Caco-2 (cell line): ENCODE measurements around the gene OR6B2. TPM values are rescaled to one million over a fixed set of nuclear protein-coding genes. Genes with fewer than 3 reads are reported as not detected.

ENCODE experiments used
- BruUV-seq: library from RNA; stranded (reverse); fragments of 400-500 nt; replicated peaks from 2 replicates; lab custom pipeline; 2021; lab: Mats Ljungman, UMichigan
- CTCF ChIA-PET: fragments of 300-600 bp; sonication (Branson Sonifier 250); formaldehyde crosslinking; loops from one replicate; lab custom pipeline; 2022; ENCODE audit warnings: antibody characterized with exemption; lab: Charles Lee
- POLR2A ChIA-PET: fragments of 300-600 bp; sonication (Branson Sonifier 250); formaldehyde crosslinking; loops from one replicate; lab custom pipeline; 2022; ENCODE audit warnings: antibody characterized with exemption; lab: Charles Lee
- DNase-seq, 2 experiments: peaks; one replicate each; pipeline versions ENCODE4 v3.0.0 to v3.0.0-alpha.2; 2020 to 2022
- H3K27me3 ChIP-seq: replicated peaks from 2 replicates; pipeline ENCODE4 v1.6.0; 2011; ENCODE audit warnings: low read length; ENCODE audit not compliant: control insufficient read depth, insufficient read depth
- H3K36me3 ChIP-seq: 2 replicates; pipeline ENCODE4 v1.5.1; 2011; ENCODE audit warnings: low read length; ENCODE audit not compliant: control insufficient read depth, insufficient read depth
- H3K4me1 ChIP-seq: fragments of 250-450 bp; sonication (Bioruptor Pico); 2 replicates; pipeline ENCODE4 v1.5.1; 2020; ENCODE audit warnings: mild to moderate bottlenecking
- H3K4me3 ChIP-seq: 2 replicates; pipeline ENCODE4 v1.5.1; 2011; ENCODE audit warnings: low read depth, mild to moderate bottlenecking, control low read depth, low read length
- H3K9me3 ChIP-seq: fragments of 250-450 bp; sonication (Bioruptor Pico); 2 replicates; pipeline ENCODE4 v1.5.1; 2020; ENCODE audit warnings: mild to moderate bottlenecking, moderate library complexity
- H3K27ac Mint-ChIP-seq: one replicate; pipeline ENCODE4 v1.8.0; 2022; ENCODE audit warnings: mixed read lengths; ENCODE audit not compliant: unreplicated experiment
- H3K27me3 Mint-ChIP-seq: one replicate; pipeline ENCODE4 v1.8.0; 2022; ENCODE audit warnings: mixed read lengths; ENCODE audit not compliant: insufficient read depth, unreplicated experiment
- H3K36me3 Mint-ChIP-seq: one replicate; pipeline ENCODE4 v1.8.0; 2022; ENCODE audit warnings: mild to moderate bottlenecking, mixed read lengths; ENCODE audit not compliant: insufficient read depth, unreplicated experiment
- H3K4me1 Mint-ChIP-seq: one replicate; pipeline ENCODE4 v1.8.0; 2022; ENCODE audit warnings: low read depth, mixed read lengths; ENCODE audit not compliant: unreplicated experiment
- H3K4me3 Mint-ChIP-seq: one replicate; pipeline ENCODE4 v1.8.0; 2022; ENCODE audit warnings: mild to moderate bottlenecking, moderate library complexity, mixed read lengths; ENCODE audit not compliant: unreplicated experiment
- H3K9me3 Mint-ChIP-seq: one replicate; pipeline ENCODE4 v1.8.0; 2022; ENCODE audit warnings: mixed read lengths; ENCODE audit not compliant: unreplicated experiment
- intact Hi-C: fragments of 100-400 bp; cut with micrococcal nuclease; formaldehyde crosslinking; loops from one replicate; pipeline ENCODE4 v1.10.0; 2022; ENCODE audit not compliant: unreplicated experiment
- total RNA-seq: library from RNA; stranded (reverse); gene quantifications from 2 replicates; pipeline ENCODE4 v1.2.3, GENCODE V29; 2022
- TF ChIP-seq, protein P1 (sequence below), 2 experiments: fragments of 200-600 bp in 1 of 2; IDR thresholded peaks; 1 replicate in 1 of 2; 2 replicates in 1 of 2; pipeline versions ENCODE4 v1.5.1 to v1.8.0; 2011 to 2022; ENCODE audit warnings: antibody characterized with exemption in 1 of 2, control low read depth in 1 of 2, inconsistent platforms in 1 of 2, low read depth in 1 of 2, low read length in 1 of 2, mild to moderate bottlenecking in 1 of 2, moderate library complexity in 1 of 2; ENCODE audit not compliant: insufficient read depth in 1 of 2, severe bottlenecking in 1 of 2, unreplicated experiment in 1 of 2

Gene OR6B2
- total RNA-seq, 1 experiment from 2014 or later: not detected

DNA sequence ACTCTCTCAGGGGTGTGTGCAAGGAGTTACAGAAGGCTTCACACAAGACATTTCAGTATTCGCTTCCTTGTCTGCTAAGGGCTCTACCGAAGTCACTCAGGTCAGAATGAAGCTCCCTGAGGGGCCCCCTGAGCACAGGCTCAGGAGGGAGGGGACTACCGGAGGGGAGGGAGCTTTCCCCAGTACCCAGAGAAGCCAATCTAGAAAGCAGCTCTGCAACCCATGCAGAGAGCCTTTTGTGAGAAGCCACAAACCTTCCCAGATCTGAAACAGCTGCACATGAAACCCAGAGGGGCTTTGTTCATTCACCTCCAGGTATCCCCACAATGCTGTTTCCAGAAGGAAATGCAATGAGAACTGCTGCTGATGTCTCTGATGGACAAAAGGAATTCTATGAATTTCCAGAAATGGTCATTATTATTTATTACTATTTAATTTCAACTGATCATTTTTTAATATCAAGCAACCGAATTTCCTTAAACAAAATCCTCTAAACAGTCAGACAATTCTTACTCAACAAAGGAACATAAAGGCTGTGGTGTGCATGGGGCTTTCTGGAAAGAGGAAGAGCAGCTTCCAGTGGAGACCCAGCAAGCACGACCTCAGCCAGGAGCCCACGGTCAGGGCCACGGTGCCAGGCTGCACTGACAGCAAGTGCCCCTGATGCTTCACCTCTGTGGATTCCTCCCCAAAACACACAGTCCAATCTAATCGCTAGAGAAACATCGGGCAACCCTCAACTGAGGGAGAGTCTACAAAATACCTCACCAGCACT is 47.0 kb downstream of the OR6B2 start:
- Histone ChIP-seq H3K4me3 (no peak overlapping the region), H3K9me3 (no peaks in the 10 kb centered on the region), H3K36me3 (peaks cover 2% of the 10 kb centered on the region; the same call in 1 of the 2 replicates), H3K27me3 (no peaks in the 10 kb centered on the region), H3K4me1 (no peaks in the 10 kb centered on the region)
- TF ChIP-seq, protein P1, sequence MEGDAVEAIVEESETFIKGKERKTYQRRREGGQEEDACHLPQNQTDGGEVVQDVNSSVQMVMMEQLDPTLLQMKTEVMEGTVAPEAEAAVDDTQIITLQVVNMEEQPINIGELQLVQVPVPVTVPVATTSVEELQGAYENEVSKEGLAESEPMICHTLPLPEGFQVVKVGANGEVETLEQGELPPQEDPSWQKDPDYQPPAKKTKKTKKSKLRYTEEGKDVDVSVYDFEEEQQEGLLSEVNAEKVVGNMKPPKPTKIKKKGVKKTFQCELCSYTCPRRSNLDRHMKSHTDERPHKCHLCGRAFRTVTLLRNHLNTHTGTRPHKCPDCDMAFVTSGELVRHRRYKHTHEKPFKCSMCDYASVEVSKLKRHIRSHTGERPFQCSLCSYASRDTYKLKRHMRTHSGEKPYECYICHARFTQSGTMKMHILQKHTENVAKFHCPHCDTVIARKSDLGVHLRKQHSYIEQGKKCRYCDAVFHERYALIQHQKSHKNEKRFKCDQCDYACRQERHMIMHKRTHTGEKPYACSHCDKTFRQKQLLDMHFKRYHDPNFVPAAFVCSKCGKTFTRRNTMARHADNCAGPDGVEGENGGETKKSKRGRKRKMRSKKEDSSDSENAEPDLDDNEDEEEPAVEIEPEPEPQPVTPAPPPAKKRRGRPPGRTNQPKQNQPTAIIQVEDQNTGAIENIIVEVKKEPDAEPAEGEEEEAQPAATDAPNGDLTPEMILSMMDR (IDR thresholded peaks at IDR 0.05; ENCODE audit: insufficient read depth in 1 of 2, low read depth in 1 of 2, low read length in 1 of 2, severe bottlenecking in 1 of 2, unreplicated experiment in 1 of 2): no peak
- CTCF ChIA-PET: no interaction called here
- POLR2A ChIA-PET: no interaction called here
- Mint-ChIP-seq H3K4me3 (no peak overlapping the region), H3K4me1 (no peaks in the 10 kb centered on the region), H3K27me3 (no peaks in the 10 kb centered on the region), H3K27ac (no peak overlapping the region), H3K9me3 (peaks cover 20% of the 10 kb centered on the region), H3K36me3 (peaks cover 34% of the 10 kb centered on the region)
- BruUV-seq: no TSS peak
- intact Hi-C loops: no loop called here
- no peak for DNase-seq

Other genes starting within 250 kb of the OR6B2 start
- gene NDUFA10, start 5.1 kb downstream of the OR6B2 start, total RNA-seq: 103 and 106 TPM in 2 replicates
- not detected in 2 replicates for gene OR6B3, start 23.1 kb upstream of the OR6B2 start, total RNA-seq
- gene COPS9, start 105.9 kb upstream of the OR6B2 start, total RNA-seq: 76.8 and 86.3 TPM in 2 replicates
- not detected in 2 replicates for gene OTOS, start 110.2 kb upstream of the OR6B2 start, total RNA-seq